ENCODE results near the gene MYOCD.

Gene MYOCD

DNA sequence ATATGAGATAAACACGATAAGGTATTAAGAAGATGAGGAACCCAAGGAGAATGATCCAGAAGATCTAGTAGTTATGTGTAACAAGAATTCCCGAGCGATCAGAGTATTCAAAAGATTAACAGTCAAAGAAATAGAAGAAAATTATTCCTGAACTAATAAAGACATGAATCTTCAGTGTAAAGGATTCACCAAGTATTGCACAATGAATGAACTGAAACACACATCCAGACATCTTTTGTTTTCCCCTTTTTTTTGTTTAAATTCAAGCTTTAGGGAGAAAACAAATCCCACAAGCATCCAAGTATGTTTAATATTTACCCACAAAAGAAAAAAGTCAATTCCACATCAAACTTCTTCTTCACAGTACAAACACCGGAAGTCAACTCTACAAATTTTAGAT, 23.7 kb upstream of the MYOCD start:
- DNase-seq (ENCODE audit: low read depth in 1 of 2, low spot score in 1 of 2): no peak

DNA sequence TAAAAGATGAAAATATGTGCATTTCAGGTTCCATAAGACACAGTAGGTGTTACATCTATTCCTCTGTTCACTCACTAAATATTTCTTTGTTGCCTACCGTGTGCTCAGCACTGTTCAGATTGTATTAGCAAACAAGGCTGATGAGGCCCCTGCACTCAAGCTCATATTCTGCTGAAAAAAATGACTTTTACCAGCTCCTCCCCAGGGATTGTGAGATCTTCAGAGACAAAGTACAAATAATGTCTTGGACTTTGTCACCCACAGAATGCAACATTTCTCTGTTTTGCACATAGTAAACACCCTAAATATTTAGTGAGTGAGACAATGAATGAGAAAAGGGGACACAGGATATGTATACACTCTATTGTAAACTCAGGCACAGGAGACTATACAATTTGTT, 21.9 kb upstream of the MYOCD start:
- no peak for DNase-seq (ENCODE audit: low read depth in 1 of 2, low spot score in 1 of 2)

DNA sequence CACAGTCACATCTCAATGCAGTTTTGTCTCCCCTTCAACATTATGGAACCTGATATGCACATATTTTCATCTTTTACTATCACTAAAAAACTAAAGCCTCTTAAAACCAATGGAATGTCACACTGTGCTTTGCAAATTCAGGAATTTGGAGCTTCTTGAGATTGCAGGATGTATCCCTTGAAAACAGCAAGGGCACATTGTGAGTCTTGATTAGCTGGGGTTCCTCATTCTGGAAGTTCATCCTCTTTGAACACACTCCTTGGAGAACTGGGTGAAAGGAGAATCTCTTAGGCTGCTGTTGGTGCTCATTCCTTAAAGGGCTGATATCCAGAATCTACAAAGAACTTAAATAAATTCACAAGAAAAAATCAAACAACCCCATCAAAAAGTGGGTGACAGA, 21.1 kb upstream of the MYOCD start:
- no peak for DNase-seq (ENCODE audit: low read depth in 1 of 2, low spot score in 1 of 2)

DNA sequence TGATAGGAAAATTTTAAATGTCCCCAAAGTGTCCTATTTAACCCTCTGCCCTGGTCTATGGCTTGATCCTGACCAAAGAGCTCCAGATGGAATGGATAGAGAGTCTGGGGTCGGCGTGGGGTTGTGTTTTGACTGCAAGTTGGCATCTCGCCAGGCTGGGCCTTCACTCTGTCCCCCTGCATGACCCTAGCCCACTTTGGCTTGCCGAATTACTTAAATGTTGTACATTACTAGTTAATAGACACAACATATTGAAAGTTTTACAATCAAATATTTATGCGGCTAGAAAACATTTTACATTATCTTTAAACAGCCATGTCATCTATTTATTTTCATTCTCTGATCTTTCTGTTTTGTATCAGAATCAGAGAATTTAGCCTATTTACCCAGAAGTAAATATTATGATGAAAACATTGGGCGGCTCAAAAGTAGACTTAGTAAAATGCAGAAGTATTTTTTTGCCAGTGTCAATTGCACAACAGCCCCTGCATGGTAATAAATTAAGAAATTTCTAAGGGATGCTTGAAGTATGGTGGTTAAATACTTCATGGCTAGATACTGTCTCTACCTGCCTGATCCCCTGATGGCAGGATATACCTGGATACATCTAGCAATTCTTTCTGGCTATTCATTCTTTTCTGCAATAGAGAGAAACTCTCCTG, 18.8 kb upstream of the MYOCD start:
- no peak for DNase-seq (ENCODE audit: low read depth in 1 of 2, low spot score in 1 of 2)

DNA sequence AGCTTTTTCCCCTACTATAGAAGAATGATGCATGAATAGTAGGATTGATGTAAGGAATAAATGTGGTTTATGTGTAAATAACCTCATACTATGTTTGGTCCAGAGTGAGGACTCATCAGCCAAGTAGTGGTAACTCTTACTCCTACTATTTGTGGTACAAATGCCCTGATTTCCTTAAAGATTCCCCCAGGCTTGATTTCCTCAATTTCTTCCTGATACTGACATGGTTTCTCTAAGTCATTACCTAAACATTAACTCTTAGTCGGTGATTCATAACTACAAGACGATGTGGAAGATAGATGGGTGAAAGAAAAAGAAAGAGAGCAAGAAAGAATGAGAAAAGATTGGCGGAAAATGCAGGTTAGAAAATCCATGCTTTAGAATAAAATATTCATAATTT, 17.2 kb upstream of the MYOCD start:
- DNase-seq (ENCODE audit: low read depth in 1 of 2, low spot score in 1 of 2): no peak

DNA sequence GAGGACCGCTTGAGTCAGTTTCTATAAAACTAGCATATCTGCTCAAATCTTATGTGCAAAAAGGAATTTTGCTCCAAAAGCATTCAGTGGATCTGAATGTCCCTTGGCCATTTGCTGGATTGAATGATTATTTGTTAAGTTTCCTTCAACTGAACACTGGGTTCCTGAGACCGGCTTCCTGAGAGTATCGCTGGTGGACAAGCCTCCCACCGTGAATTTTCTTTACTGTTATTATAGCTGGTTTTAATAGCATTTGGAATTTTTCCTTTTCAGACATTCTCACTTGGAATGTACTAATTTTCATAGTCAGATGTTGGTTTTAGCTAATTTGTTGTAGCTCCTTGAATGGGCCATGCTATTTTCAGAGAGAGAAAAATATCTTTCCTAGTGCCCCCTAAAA, 9.8 kb upstream of the MYOCD start:
- DNase-seq (ENCODE audit: low read depth in 1 of 2, low spot score in 1 of 2): no peak

DNA sequence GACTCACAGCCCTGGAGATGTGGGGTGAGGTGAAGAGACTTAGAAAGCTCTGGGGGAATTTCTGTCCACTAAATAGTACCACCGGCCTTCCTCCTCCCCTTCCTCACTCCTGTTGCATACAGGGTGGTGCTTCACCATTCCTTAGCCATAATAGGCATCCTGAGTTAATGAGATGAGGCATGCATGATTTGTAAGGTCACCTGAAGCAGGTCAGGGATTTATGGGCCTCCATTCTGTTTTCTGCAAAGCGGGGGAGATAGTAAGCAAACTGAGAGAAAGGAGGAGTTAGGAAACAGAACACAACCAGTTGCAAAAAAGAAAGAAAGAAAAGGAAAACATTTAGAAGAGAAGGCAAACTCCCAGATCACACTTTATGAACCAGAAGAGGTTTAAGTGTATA, 9.3 kb upstream of the MYOCD start:
- DNase-seq (ENCODE audit: low read depth in 1 of 2, low spot score in 1 of 2): no peak

DNA sequence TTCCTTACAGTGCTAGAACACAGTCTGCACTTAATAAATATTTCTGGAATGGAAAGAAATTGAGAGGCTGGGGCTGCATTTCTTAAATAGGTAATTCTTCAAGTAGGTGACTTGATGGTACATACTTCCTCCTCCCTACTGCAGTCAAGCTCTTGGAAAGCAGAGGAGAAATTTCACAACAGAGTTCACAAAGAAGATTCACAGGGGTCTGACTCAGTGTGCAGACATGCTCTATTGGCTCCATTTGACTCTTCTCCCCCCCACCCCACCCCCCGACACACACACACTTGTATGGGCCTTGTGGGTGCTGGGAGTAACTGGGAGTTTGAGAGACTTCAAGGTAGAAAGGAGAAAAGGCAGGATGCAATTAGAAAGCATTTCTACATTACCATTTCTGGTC, 6.2 kb upstream of the MYOCD start:
- DNase-seq (ENCODE audit: low read depth in 1 of 2, low spot score in 1 of 2): no peak

DNA sequence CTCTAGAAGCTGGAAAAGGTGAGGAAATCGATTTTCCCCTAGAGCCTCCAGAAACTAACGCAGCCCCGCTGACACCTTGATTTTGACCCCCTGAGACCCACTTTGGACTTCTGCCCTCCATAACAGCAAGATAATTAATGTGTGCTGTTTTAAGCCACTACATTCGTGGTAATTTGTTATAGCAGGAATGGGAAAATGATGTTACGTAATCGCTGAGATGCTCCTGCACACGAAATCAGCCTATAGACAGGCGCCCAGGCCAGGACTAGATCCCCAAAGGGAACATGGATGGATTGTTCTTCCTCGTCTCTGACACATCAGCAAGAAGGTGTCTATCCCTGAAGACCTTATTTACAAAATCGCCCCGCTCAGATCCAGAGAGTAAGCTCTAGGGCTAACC, 1.4 kb upstream of the MYOCD start:
- no peak for DNase-seq (ENCODE audit: low read depth in 1 of 2, low spot score in 1 of 2)

DNA sequence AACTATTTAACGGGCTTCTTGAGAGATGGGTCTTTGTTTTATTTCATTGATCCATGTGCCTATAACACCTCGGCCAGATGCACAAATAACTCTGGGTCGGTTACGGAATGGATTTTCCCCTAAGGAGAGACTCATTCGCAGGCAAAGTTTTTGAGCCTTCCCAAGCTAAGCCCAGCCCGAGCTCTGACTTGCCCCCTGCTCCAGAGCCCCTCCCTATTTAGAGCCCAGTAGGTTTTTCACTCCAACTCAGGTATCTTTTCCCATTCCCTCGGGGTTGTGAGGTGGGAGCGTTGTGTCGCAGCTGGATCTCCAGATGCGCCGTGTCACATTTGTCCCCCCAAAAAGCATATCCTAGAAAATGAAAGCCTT, 812 bp upstream of the MYOCD start:
- no peak for DNase-seq (ENCODE audit: low read depth in 1 of 2, low spot score in 1 of 2)

DNA sequence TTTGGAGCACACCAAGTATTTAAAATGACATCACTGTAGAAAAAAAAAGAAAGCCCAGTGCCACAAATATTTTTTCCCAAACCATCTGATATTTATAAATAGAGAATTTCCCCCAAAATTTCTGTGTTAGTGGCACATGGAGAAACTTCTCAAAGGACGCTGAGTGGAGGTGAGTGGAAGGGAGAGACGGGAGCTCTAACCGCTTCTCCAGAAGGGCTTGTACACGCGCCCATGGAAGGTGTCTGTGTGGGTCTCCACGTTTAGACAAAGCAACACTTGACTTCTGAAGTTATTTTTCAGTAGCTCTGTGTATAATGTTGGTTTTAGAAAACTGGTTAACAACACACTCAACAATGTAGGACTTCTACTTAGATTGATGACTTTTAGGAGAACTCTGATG, 1.0 kb downstream of the MYOCD start:
- DNase-seq (ENCODE audit: low read depth in 1 of 2, low spot score in 1 of 2): no peak

DNA sequence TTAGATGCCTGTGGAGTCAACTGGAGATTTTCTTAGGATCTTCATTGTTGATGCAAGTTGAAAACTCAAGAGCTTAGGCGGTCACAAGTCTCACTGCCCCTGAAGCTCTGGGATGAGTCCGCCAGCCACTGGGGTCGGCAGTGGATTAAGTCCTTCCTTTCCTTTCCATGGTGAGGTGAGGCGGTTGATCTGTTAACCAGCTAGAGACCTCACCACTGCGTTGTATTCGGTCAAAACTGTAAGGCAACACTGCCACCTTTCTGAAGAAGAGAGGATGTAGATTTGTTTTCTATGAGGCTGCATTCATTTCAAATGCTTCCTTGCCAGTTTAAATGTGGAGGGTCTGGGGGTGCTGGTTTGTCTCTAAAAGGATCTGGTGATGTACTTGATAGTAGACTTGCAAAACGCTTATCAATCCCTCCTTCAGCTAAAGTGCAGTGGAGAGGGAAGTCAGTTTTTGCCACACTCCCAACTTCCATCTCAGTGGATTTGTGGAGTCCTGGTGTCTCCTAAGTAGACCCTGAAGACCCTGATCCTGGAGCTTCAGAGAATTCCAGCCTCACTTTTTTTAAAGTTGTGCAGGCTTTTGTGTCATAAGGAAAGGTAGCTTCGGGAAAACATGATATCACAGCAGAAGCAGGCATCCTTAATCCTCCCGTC, 1.7 kb downstream of the MYOCD start:
- no peak for DNase-seq (ENCODE audit: low read depth in 1 of 2, low spot score in 1 of 2)

DNA sequence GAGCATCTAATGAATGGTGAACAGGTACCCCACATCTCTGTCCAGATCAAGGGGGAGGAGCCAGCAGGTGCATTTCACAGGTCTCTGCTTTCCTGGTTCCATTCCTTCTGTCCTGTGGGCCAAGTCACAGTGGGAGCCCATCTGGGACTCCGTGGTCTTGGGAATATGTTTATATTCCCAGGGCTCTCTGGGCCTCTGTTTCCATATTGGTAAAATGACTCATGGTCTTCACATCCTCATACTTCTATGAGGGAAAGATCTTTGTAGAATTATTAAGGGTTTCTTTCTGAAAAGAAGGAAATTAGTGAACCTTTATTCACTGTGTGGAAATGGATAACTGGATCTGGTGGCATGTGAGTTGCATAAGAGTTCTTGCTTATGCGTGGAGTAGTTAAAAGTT, 6.2 kb downstream of the MYOCD start:
- DNase-seq (ENCODE audit: low read depth in 1 of 2, low spot score in 1 of 2): no peak

DNA sequence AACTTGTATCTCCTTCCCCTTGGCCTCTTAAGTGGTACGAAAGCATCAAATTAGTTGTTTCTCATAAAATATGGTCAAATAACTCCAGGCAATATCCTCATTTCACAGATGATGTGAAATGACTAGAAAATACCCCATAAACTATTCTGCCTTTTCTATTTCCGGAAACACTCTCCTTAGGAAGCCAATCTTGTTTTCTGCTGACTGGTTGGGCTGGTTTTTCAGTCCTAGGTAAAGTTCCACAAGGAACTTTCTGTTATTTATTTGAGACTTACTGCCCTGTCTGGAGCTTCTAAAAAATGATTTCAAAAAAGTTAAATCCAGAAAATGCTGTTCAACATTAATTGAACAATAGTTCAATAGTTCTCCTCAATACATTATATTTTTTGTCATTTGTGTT, 7.3 kb downstream of the MYOCD start:
- no peak for DNase-seq (ENCODE audit: low read depth in 1 of 2, low spot score in 1 of 2)

DNA sequence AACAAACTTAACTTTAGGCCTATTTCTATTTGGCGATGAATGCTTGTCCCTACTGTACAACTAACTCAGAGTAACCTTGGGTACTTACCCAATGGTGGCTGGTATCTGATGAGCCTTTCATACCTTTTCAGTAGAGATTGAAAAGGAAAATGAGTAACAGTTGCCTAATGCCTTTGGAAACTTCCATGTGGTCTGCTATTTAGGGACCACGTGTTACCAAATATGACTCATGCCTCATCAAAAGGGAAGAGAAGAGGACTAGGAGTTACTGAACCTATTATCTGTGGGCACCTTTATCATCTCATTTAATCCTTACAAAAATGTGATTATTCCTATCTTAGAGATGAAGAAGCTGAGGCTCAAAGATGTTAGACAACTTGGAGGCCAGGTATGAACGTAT, 8.1 kb downstream of the MYOCD start:
- no peak for DNase-seq (ENCODE audit: low read depth in 1 of 2, low spot score in 1 of 2)

DNA sequence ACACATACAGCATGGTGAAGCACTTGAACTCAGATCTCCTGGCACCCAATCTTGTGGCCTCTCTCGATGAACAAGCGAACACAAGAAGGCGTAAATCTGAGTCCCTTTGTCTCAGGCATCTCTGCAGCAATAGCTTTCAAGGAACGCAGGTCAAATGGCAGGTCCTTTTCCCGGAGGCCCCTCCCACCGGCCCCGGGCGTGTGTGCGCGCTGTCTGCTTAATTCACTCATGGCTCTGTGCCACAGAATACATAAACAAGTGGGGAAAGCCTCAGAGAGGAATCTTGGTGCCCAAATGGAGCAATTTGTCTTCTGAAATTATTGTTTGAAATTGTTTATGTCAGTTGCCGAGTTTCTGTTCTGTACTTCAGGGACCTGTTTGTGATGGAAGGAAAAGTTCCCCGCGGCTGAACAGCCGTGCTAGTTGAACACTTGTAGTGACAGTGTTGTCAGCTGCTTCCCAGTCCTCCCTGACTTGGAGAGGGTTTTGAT, 14.8 kb downstream of the MYOCD start:
- no peak for DNase-seq (ENCODE audit: low read depth in 1 of 2, low spot score in 1 of 2)

DNA sequence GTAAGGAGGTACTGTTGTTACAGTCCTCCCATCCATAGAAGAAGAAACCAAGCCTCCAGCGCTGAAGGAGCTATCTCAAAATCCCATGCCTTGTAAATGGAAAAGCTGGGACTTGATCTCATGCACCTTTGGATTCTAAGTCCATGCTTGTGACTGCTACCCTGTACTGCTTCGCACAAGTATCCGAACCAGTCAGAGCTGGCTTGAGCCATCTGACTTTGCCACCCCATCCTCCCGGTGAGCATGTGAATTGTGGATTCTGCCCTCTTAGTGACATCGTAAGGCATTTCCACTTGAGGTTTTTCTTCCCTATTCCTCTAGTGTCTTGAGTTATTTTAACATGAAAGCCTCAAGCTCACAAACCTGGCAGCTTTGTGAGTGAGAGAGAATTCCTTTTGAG, 15.3 kb downstream of the MYOCD start:
- DNase-seq (ENCODE audit: low read depth in 1 of 2, low spot score in 1 of 2): no peak

DNA sequence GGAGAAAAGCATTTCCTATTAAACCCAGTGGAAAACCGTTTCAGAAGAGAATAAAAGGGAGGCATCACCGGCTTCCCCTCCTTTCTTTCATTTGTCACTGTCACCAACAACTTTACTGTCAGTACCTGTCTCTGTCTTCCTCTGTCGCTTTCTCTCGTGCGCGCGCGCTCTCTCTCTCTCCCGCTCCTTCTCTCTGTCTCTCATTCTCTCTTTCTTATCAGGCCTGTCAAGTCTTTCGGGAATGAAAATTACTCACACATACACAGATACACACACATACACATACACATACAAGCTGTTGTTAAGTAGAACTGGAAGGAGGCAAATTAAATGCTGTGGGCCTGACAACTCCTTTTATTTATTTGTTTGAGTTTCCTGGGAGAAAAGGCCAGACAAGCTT, 17.6 kb downstream of the MYOCD start:
- DNase-seq (ENCODE audit: low read depth in 1 of 2, low spot score in 1 of 2): no peak

DNA sequence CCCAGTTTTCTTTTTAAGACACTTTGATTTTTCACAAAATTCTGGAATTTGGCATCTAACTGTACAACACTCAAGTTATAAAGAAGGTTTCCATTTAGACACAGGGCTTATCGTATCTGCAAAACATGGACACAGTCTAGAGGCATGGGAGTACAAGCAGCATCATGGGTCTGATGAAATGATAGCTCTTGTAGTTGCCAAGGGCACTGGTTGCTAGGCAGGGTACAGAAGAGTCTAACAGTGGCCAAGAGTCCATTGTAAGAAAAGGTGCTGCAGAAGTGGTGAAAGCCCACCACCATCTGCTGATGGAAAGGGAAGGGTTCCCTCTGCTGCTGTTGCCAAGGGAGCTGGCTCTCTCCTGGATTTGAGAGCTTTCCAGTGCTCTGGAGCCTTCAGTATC, 20.8 kb downstream of the MYOCD start:
- no peak for DNase-seq (ENCODE audit: low read depth in 1 of 2, low spot score in 1 of 2)

DNA sequence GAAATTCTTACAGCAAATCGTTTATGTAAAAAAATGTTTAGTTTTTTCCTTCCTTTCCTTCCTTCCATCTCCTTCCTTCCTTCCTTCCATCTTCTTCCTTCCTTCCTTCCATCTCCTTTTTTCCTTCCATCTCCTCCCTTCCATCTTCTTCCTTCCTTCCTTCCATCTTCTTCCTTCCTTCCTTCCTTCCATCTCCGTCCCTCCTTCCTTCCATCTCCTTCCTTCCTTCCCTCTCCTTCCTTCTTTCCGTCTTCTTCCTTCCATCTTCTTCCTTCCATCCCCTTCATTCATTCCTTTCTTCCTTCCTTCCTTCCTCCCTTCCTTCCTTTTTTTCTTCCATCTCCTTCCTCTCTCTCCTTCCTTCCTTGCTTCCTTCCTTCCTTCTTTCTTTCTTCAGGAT, 22.7 kb downstream of the MYOCD start:
- no peak for DNase-seq (ENCODE audit: low read depth in 1 of 2, low spot score in 1 of 2)

DNA sequence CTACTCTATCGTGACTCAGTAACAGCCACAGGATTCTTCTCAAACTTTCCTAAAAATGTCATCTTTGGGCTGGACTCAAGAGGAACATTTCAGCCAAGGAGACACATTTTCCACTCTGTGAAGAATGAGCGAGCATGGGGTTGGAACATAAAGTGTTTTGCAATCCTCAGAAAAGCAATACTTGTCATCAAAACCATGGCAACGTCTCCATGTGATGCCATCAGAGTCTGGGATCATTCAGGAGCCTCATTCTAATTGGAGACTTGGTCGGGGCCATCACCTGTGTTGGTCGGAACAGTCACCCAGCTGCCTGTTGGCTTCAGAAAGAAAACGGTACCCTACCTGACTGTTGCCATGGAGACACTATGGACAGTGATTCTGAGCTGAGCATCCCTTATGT, 25.5 kb downstream of the MYOCD start:
- no peak for DNase-seq (ENCODE audit: low read depth in 1 of 2, low spot score in 1 of 2)

DNA sequence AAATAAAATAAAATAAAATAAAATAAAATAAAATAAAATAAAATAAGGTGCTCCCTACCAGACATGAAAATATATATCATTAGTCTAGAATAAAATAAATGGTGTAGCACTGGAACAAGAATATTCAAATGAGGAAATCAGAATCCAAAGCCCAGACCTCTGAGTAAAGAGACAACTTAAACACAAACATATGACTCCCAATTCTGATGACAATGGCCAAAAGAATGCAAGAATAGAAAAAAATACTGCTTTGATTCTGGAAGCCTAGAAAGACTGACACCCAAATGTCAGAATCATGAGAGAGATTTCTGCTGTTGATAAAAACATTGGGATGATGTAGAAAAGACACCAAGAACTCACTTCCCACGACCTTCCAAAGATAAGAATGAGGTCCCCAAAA, 27.9 kb downstream of the MYOCD start:
- no peak for DNase-seq (ENCODE audit: low read depth in 1 of 2, low spot score in 1 of 2)

DNA sequence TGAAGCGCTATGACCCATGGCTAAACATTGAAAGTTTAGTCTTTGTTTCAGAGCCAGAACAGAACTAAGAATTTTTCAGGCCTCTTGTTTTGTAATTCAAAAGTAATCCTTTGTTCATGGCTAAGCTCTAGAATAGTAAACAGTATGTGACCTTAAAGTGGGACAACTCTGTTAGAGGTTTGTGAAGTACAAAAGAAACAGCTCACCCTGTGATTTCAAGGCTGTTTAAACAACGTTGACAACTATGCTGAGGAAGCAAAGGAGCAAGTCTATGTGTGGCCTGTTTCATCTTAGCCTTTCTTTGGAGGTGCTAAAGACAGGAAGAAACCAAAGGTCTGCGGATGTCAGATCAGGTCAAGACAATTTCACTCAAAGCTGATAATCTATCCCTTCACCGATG, 40.4 kb downstream of the MYOCD start:
- DNase-seq (ENCODE audit: low read depth in 1 of 2, low spot score in 1 of 2): no peak
